SK-N-SH (cell line): ENCODE data around the gene NEMF.

Experiments
- CTCF ChIP-seq: fragments of 200-600 bp; sonication (generic); IDR thresholded peaks from 2 replicates; pipeline ENCODE4 v1.6.1; 2017; ENCODE audit warnings: antibody characterized with exemption, mild to moderate bottlenecking, moderate library complexity
- FOXM1 ChIP-seq: IDR thresholded peaks from 2 replicates; pipeline ENCODE4 v1.4.0; 2012; ENCODE audit warnings: low read depth, mild to moderate bottlenecking
- MAX ChIP-seq: IDR thresholded peaks from 2 replicates; pipeline ENCODE4 v1.4.0; 2012; ENCODE audit warnings: low read depth
- POLR2AphosphoS5 ChIP-seq: IDR thresholded peaks from 2 replicates; pipeline ENCODE4 v1.6.1; 2012; ENCODE audit warnings: low read depth, low read length
- RAD21 ChIP-seq: IDR thresholded peaks from 2 replicates; pipeline ENCODE4 v1.6.1; 2012; ENCODE audit warnings: mild to moderate bottlenecking, low read length
- REST ChIP-seq: IDR thresholded peaks from 2 replicates; pipeline ENCODE4 v1.6.1; 2012; ENCODE audit warnings: mild to moderate bottlenecking, low read depth, low read length, moderate library complexity
- SIN3A ChIP-seq: IDR thresholded peaks from 2 replicates; pipeline ENCODE4 v1.6.1; 2012; ENCODE audit warnings: low read depth, mild to moderate bottlenecking, low read length, moderate library complexity, borderline replicate concordance
- TCF12 ChIP-seq: IDR thresholded peaks from 2 replicates; pipeline ENCODE4 v1.4.0; 2012
- YY1 ChIP-seq: IDR thresholded peaks from 2 replicates; pipeline ENCODE4 v1.4.0; 2012; ENCODE audit warnings: low read depth, mild to moderate bottlenecking

- no peak for TF ChIP-seq REST
- no peak for TF ChIP-seq MAX
- TF ChIP-seq CTCF, result no peak
- no peak for TF ChIP-seq FOXM1
- TF ChIP-seq SIN3A, result no peak
- no peak for TF ChIP-seq POLR2AphosphoS5
- TF ChIP-seq YY1, result no peak
- no peak for TF ChIP-seq RAD21
- no peak for TF ChIP-seq TCF12
These were observed 35.7 kb downstream of the NEMF start for GRCh38 chr14:49816844-49817243.
